GM19463 (cell line): Measurements from ENCODE around the gene BTK.
"Not testable (repeated sequence)": the region's sequence is repeated elsewhere in the genome, so short reads cannot be mapped to it uniquely, and the experiment has no call there.

Source experiments
- ATAC-seq: cut with Tn5 transposase; IDR thresholded peaks from one replicate; pipeline ENCODE4 v1.9.1; 2021; ENCODE audit warnings: mild to moderate bottlenecking, moderate library complexity; ENCODE audit not compliant: unreplicated experiment

BTK gene

GRCh38 chrX:101347859-101348451 is 38.0 kb downstream of the BTK start:
- peak; percentile 0 for ATAC-seq

GRCh38 chrX:101337776-101338271 is 48.2 kb downstream of the BTK start:
- no peak for ATAC-seq

DNA sequence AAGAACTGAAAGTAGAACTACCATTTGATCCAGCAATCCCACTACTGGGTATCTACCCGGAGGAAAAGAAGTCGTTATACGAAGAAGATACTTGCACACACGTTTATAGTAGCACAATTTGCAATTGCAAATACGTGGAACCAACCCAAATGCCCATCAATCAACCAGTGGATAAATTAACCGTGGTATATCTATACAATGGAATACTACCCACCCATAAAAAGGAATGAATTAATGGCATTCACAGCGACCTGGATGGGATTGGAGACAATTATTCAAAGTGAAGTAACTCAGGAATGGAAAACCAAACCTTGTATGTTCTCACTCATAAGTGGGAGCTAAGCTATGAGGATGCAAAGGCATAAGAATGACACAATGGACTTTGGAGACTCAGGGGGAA is 51.7 kb downstream of the BTK start:
- ATAC-seq: not testable (repeated sequence)

GRCh38 chrX:101326600-101326999 is 59.4 kb downstream of the BTK start:
- not testable (repeated sequence) for ATAC-seq

DNA sequence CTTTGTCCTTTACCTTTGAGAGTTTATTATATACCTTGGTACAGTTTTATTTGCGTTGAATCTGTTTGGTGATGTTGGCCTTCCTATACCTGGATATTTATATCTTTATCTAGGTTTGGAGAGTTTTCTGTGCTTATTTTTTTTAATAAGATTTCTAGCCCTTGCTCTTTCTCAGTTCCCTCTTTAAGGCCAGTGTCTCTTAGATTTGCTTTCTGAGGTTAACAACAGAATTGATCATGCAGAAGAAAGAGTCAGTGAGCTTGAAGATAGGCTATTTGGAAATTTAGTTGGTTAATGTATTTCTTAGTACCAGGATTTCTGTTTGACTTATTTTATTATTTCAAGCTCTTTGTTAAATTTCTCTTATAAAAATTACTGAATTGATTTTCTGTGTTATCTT is 82.2 kb downstream of the BTK start:
- ATAC-seq: no peak
